CD14-positive monocyte (primary cell): ENCODE results near the gene PTGDS. TPM values are rescaled to one million over a fixed set of nuclear protein-coding genes. Genes with fewer than 3 reads are reported as not detected.
"Not testable (repeated sequence)": the region's sequence is repeated elsewhere in the genome, so short reads cannot be mapped to it uniquely, and the experiment has no call there.

ENCODE experiments used
- DNase-seq, 3 donors: peaks; one replicate each; pipeline ENCODE4 v3.0.0-alpha.2; 2011 to 2022
- H2AFZ ChIP-seq: 2 replicates; pipeline ENCODE4 v1.6.0; 2012; ENCODE audit warnings: mild to moderate bottlenecking, low read depth, low read length, inconsistent platforms; ENCODE audit not compliant: insufficient read depth, poor library complexity, severe bottlenecking
- H3K27ac ChIP-seq, 2 donors: 1 replicate in 1 of 2; 2 replicates in 1 of 2; pipeline ENCODE4 v1.5.1; 2012 to 2013; ENCODE audit warnings: low read length in 2 of 2, control low read depth in 1 of 2, inconsistent platforms in 1 of 2, low read depth in 1 of 2, mild to moderate bottlenecking in 1 of 2
- H3K27me3 ChIP-seq, 2 donors: one replicate each; pipeline versions ENCODE4 v1.6.0 to v1.6.1; 2011 to 2013; ENCODE audit warnings: low read length in 2 of 2; ENCODE audit not compliant: control insufficient read depth in 2 of 2, insufficient read depth in 2 of 2
- H3K36me3 ChIP-seq, 2 donors: replicated peaks in 1 of 2; 1 replicate in 1 of 2; 2 replicates in 1 of 2; pipeline versions ENCODE4 v1.5.1 to v1.6.1; 2012 to 2013; ENCODE audit warnings: low read length in 2 of 2, control low read depth in 1 of 2, inconsistent platforms in 1 of 2, mild to moderate bottlenecking in 1 of 2; ENCODE audit not compliant: insufficient read depth in 2 of 2, control insufficient read depth in 1 of 2
- H3K4me1 ChIP-seq, 2 donors: 1 replicate in 1 of 2; 2 replicates in 1 of 2; pipeline versions ENCODE4 v1.5.1 to v1.6.1; 2012 to 2013; ENCODE audit warnings: low read length in 2 of 2, control low read depth in 1 of 2, inconsistent platforms in 1 of 2, mild to moderate bottlenecking in 1 of 2, moderate library complexity in 1 of 2; ENCODE audit not compliant: insufficient read depth in 2 of 2, control insufficient read depth in 1 of 2
- H3K4me2 ChIP-seq: replicated peaks from 2 replicates; pipeline ENCODE3; 2012; ENCODE audit warnings: low read length, moderate library complexity, mild to moderate bottlenecking; ENCODE audit not compliant: poor library complexity, severe bottlenecking; ENCODE audit errors: extremely low read depth
- H3K4me3 ChIP-seq, 3 experiments: fragments of 200-600 bp in 1 of 3; sonication (generic) in 1 of 3; replicated peaks in 1 of 3; 1 replicate in 2 of 3; 2 replicates in 1 of 3; pipeline ENCODE4 v1.5.1; 2011 to 2013; ENCODE audit warnings: low read length in 3 of 3, mild to moderate bottlenecking in 3 of 3, control low read depth in 2 of 3, low read depth in 2 of 3, inconsistent platforms in 1 of 3, moderate library complexity in 1 of 3
- H3K79me2 ChIP-seq: 2 replicates; pipeline ENCODE4 v1.6.0; 2012; ENCODE audit warnings: mild to moderate bottlenecking, control low read depth, inconsistent platforms, low read length, moderate library complexity; ENCODE audit not compliant: insufficient read depth
- H3K9ac ChIP-seq: 2 replicates; pipeline ENCODE4 v1.6.0; 2017; ENCODE audit warnings: low read length, mild to moderate bottlenecking; ENCODE audit not compliant: insufficient read depth, poor library complexity, severe bottlenecking
- H3K9me3 ChIP-seq, 2 donors: replicated peaks in 1 of 2; 1 replicate in 1 of 2; 2 replicates in 1 of 2; pipeline versions ENCODE4 v1.5.1 to v1.6.1; 2012 to 2013; ENCODE audit warnings: low read length in 2 of 2, control low read depth in 1 of 2; ENCODE audit not compliant: control insufficient read depth in 1 of 2, insufficient read depth in 1 of 2
- H4K20me1 ChIP-seq: 2 replicates; pipeline ENCODE4 v1.6.0; 2012; ENCODE audit warnings: mild to moderate bottlenecking, low read length, control low read depth, moderate library complexity; ENCODE audit not compliant: insufficient read depth
- H3K27ac Mint-ChIP-seq, 7 donors: one replicate each; pipeline ENCODE4 v1.8.0; 2020; ENCODE audit warnings: mild to moderate bottlenecking in 7 of 7, mixed read lengths in 7 of 7, moderate library complexity in 6 of 7, inconsistent platforms in 2 of 7
- H3K27me3 Mint-ChIP-seq, 3 donors: one replicate each; pipeline ENCODE4 v1.8.0; 2021 to 2022; ENCODE audit warnings: low read depth in 3 of 3, mild to moderate bottlenecking in 3 of 3, mixed read lengths in 3 of 3, moderate library complexity in 3 of 3, inconsistent platforms in 1 of 3
- H3K36me3 Mint-ChIP-seq, 2 donors: one replicate each; pipeline ENCODE4 v1.8.0; 2020; ENCODE audit warnings: mixed read lengths in 2 of 2, inconsistent platforms in 1 of 2, mild to moderate bottlenecking in 1 of 2
- H3K4me1 Mint-ChIP-seq: one replicate; pipeline ENCODE4 v1.8.0; 2020; ENCODE audit warnings: mild to moderate bottlenecking, mixed read lengths
- H3K4me3 Mint-ChIP-seq, 2 donors: one replicate each; pipeline ENCODE4 v1.8.0; 2020; ENCODE audit warnings: mild to moderate bottlenecking in 2 of 2, mixed read lengths in 2 of 2, moderate library complexity in 1 of 2
- H3K9me3 Mint-ChIP-seq, 7 donors: one replicate each; pipeline ENCODE4 v1.8.0; 2020 to 2022; ENCODE audit warnings: mixed read lengths in 7 of 7, mild to moderate bottlenecking in 6 of 7, moderate library complexity in 6 of 7, inconsistent platforms in 2 of 7
- CTCF ChIP-seq: fragments of 200-600 bp; IDR thresholded peaks from one replicate; pipeline ENCODE4 v1.8.0; 2022; ENCODE audit warnings: antibody characterized with exemption, mild to moderate bottlenecking
- whole genome bisulfite sequencing: methylation state at CpG from one replicate; pipeline ENCODE4 v1.1.5; 2013; ENCODE audit warnings: missing lambda C conversion rate; ENCODE audit not compliant: insufficient coverage; 5-methylcytosine and 5-hydroxymethylcytosine counted together
- intact Hi-C, 2 donors: fragments of 100-400 bp; cut with micrococcal nuclease; formaldehyde crosslinking; loops; one replicate each; pipeline versions ENCODE4 v1.15.0 to v1.15.1; 2023
- polyA plus RNA-seq, 3 donors: library from polyadenylated mRNA; depleted of rRNA in 1 of 3; unstranded in 2 of 3; stranded (reverse) in 1 of 3; fragments of 300-500 nt in 2 of 3; fragments of >200 nt in 1 of 3; fragmentation: Illumina TruSeq in 2 of 3; gene quantifications; 1 replicate in 2 of 3; 2 replicates in 1 of 3; pipeline ENCODE4 v1.2.3, GENCODE V29; 2012 to 2021

Gene PTGDS
- polyA plus RNA-seq, 3 donors = 0.34 to 1.5 TPM; not detected in 1

GRCh38 chr9:137004285-137004684, 27.0 kb downstream of the PTGDS start:
- H3K4me3 Mint-ChIP-seq, intact Hi-C loops, H2AFZ ChIP-seq, H3K27ac ChIP-seq, H3K4me2 ChIP-seq, H3K27ac Mint-ChIP-seq, H3K36me3 ChIP-seq, DNase-seq, H4K20me1 ChIP-seq, H3K27me3 Mint-ChIP-seq, H3K9me3 ChIP-seq, H3K79me2 ChIP-seq, H3K9ac ChIP-seq, H3K36me3 Mint-ChIP-seq, H3K4me3 ChIP-seq, H3K27me3 ChIP-seq: not testable (repeated sequence)
- H3K4me1 ChIP-seq = peaks cover 29 to 30% of the 10 kb centered on the region in 2 donors
- peaks cover 30% of the 10 kb centered on the region for H3K4me1 Mint-ChIP-seq
- WGBS = 21% methylated on average over 9 of the region's 17 CpGs
- peaks cover 4 to 16% (median 7%) of the 10 kb centered on the region in 7 donors for H3K9me3 Mint-ChIP-seq
- peak; percentile 71 for TF ChIP-seq CTCF

GRCh38 chr9:137006116-137007003, 29.1 kb downstream of the PTGDS start:
- intact Hi-C loops = no loop called here
- H3K36me3 ChIP-seq = no peaks in the 10 kb centered on the region

More at GRCh38 chr9:137006116-137007003, 29.1 kb downstream of the PTGDS start:
- H3K9me3 ChIP-seq = peaks cover 0 to 10% of the 10 kb centered on the region in 2 donors
- Mint-ChIP-seq H3K36me3 (peaks cover 2 to 7% of the 10 kb centered on the region in 2 donors), H3K9me3 (peaks cover 4 to 16% (median 7%) of the 10 kb centered on the region in 7 donors), H3K4me3 (no peak overlapping the region), H3K27ac (peak overlapping the region in 1 of 7 donors; percentile 38), H3K27me3 (peaks cover 4 to 8% (median 5%) of the 10 kb centered on the region in 3 donors), H3K4me1 (peaks cover 10% of the 10 kb centered on the region)
- H3K27ac ChIP-seq = no peak overlapping the region
- WGBS = 36% methylated on average over 21 of the region's 24 CpGs
- H3K79me2 ChIP-seq = no peaks in the 10 kb centered on the region
- no peak overlapping the region for H2AFZ ChIP-seq
- no peaks in the 10 kb centered on the region for H3K27me3 ChIP-seq
- no peak for DNase-seq
- H3K4me1 ChIP-seq = peaks cover 8 to 9% of the 10 kb centered on the region in 2 donors
- no peaks in the 10 kb centered on the region for H4K20me1 ChIP-seq
- no peak overlapping the region for H3K4me2 ChIP-seq
- TF ChIP-seq CTCF = no peak
- H3K9ac ChIP-seq = no peak overlapping the region
- no peak overlapping the region for H3K4me3 ChIP-seq
